Mammary epithelial cell (primary cell): ENCODE measurements around the gene AP3S1.

ENCODE experiments used
- EZH2 ChIP-seq: IDR thresholded peaks from 2 replicates; pipeline ENCODE4 v1.6.1; 2012; ENCODE audit warnings: low read length, inconsistent platforms, borderline replicate concordance
- TF ChIP-seq, protein P1 (sequence below), 2 donors: IDR thresholded peaks in 1 of 2; conservative IDR thresholded peaks in 1 of 2; 2 replicates each; pipeline ENCODE4 v1.5.1; 2011 to 2012; ENCODE audit warnings: inconsistent platforms in 2 of 2, low read length in 2 of 2, mild to moderate bottlenecking in 2 of 2, control low read depth in 1 of 2, low read depth in 1 of 2; ENCODE audit not compliant: insufficient read depth in 1 of 2; ENCODE audit errors: extremely low read depth in 1 of 2

DNA sequence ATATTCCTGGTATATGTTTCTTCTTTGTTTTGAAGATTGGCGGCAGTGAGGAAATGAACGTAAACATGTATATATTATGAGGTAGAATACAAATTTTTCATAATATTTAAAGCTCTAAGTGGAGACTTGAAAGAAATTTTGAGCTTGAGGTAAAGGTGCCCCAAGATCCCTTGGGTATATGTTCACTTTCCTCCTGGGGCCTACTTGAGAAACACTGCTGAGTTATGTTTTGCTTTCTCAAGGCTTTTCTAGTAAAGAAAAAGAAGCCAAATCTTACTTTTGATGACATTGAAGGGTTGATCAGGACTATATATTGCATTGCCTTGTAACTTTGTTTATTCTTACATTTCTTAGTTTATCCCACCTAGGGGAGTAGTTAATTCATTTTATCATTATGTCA is 30.7 kb downstream of the AP3S1 start:
- TF ChIP-seq, protein P1, sequence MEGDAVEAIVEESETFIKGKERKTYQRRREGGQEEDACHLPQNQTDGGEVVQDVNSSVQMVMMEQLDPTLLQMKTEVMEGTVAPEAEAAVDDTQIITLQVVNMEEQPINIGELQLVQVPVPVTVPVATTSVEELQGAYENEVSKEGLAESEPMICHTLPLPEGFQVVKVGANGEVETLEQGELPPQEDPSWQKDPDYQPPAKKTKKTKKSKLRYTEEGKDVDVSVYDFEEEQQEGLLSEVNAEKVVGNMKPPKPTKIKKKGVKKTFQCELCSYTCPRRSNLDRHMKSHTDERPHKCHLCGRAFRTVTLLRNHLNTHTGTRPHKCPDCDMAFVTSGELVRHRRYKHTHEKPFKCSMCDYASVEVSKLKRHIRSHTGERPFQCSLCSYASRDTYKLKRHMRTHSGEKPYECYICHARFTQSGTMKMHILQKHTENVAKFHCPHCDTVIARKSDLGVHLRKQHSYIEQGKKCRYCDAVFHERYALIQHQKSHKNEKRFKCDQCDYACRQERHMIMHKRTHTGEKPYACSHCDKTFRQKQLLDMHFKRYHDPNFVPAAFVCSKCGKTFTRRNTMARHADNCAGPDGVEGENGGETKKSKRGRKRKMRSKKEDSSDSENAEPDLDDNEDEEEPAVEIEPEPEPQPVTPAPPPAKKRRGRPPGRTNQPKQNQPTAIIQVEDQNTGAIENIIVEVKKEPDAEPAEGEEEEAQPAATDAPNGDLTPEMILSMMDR (conservative IDR thresholded peaks at IDR 0.05 in 1 of 2, IDR thresholded peaks at IDR 0.05 in 1 of 2; ENCODE audit: extremely low read depth in 1 of 2, insufficient read depth in 1 of 2, low read depth in 1 of 2, low read length in 2 of 2), result no peak
- TF ChIP-seq EZH2, result no peak
